ENCODE data around the gene CAPN3.

- TF ChIP-seq CTCF (IDR thresholded peaks at IDR 0.05; ENCODE audit: insufficient read depth, low read length): no peak
- TF ChIP-seq REST (IDR thresholded peaks at IDR 0.05; ENCODE audit: insufficient replicate concordance, low read depth): no peak
Measured at GRCh38 chr15:42329161-42329560, 30.1 kb upstream of the CAPN3 start.

All from HL-60 (cell line).